NB4 (cell line): Measurements from ENCODE around the gene EMP2.
A peak's percentile ranks its signal among the peaks of the same experiment; 100 is the strongest.

ENCODE experiments used
- DNase-seq: peaks from one replicate; pipeline ENCODE4 v3.0.0; 2010; ENCODE audit warnings: low read depth
- H3K4me3 ChIP-seq: one replicate; pipeline ENCODE4 v1.5.1; 2011; ENCODE audit warnings: mild to moderate bottlenecking, low read depth, low read length, moderate library complexity
- CTCF ChIP-seq: IDR thresholded peaks from one replicate; pipeline ENCODE4 v1.5.1; 2012; ENCODE audit warnings: low read depth, low read length
- MAX ChIP-seq: IDR thresholded peaks from 2 replicates; pipeline ENCODE4 v1.6.1; 2011; ENCODE audit warnings: low read depth, low read length
- MYC ChIP-seq: IDR thresholded peaks from 2 replicates; pipeline ENCODE4 v1.6.1; 2011; ENCODE audit warnings: low read depth, low read length
- POLR2A ChIP-seq: IDR thresholded peaks from 2 replicates; pipeline ENCODE4 v1.6.1; 2011; ENCODE audit warnings: mild to moderate bottlenecking; ENCODE audit not compliant: insufficient read length; ENCODE audit errors: extremely low read depth

EMP2 gene

GRCh38 chr16:10577305-10578202, 2.8 kb downstream of the EMP2 start:
- no peak for TF ChIP-seq MYC
- TF ChIP-seq POLR2A: no peak
- no peak for TF ChIP-seq CTCF
- TF ChIP-seq MAX: no peak
- no peak overlapping the region for H3K4me3 ChIP-seq
- no peak for DNase-seq

GRCh38 chr16:10576390-10577304, 3.8 kb downstream of the EMP2 start:
- TF ChIP-seq MAX (no peak), POLR2A (no peak), CTCF (no peak), MYC (no peak)
- no peak for DNase-seq
- no peak overlapping the region for H3K4me3 ChIP-seq

GRCh38 chr16:10575506-10576130, 4.8 kb downstream of the EMP2 start:
- DNase-seq: peak; percentile 23
- no peak overlapping the region for H3K4me3 ChIP-seq
- TF ChIP-seq CTCF (no peak), MYC (no peak), POLR2A (no peak), MAX (no peak)

- no peak for TF ChIP-seq POLR2A
- no peak for TF ChIP-seq MAX
- TF ChIP-seq MYC: no peak
- TF ChIP-seq CTCF: no peak
- no peak overlapping the region for H3K4me3 ChIP-seq
- DNase-seq: no peak
Observed at GRCh38 chr16:10572611-10573010, 7.8 kb downstream of the EMP2 start.

- TF ChIP-seq POLR2A (no peak), MAX (no peak), MYC (no peak), CTCF (no peak)
- H3K4me3 ChIP-seq: no peak overlapping the region
- DNase-seq: no peak
Observed at GRCh38 chr16:10571354-10571753, 9.0 kb downstream of the EMP2 start.
